NCI-H128 (cell line): ENCODE data around the gene SLC43A3.
"Not testable (repeated sequence)": the region's sequence is repeated elsewhere in the genome, so short reads cannot be mapped to it uniquely, and the experiment has no call there.

Experiments
- DNase-seq: peaks from one replicate; lab custom pipeline; 2025; ENCODE audit not compliant: unreplicated experiment; lab: John Stamatoyannopoulos, UW

The SLC43A3 gene

DNA sequence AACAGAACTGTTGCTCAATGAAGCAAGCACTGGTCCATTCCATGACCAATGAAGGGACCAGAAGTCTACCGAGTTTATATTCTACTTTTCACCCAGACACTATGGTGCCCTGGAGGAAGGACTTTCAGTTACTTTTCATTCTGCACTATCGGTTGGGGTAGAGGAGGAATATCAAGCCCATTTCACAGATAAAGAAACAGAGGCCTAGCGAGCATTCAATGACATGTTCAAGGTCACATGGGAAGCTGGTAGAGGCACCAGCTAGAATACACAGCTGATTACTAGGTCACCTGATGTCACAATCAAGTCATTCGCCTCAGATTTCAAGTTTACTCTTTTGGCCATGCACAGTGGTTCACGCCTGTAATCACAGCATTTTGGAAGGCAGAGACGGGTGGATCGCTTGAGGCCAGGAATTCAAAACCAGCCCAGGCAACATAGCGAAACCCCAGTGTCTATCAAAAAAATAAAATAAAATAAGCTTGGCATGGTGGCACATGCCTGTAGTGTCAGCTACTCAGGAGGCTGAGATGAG lies 18.9 kb downstream of the SLC43A3 start:
- no peak for DNase-seq

DNA sequence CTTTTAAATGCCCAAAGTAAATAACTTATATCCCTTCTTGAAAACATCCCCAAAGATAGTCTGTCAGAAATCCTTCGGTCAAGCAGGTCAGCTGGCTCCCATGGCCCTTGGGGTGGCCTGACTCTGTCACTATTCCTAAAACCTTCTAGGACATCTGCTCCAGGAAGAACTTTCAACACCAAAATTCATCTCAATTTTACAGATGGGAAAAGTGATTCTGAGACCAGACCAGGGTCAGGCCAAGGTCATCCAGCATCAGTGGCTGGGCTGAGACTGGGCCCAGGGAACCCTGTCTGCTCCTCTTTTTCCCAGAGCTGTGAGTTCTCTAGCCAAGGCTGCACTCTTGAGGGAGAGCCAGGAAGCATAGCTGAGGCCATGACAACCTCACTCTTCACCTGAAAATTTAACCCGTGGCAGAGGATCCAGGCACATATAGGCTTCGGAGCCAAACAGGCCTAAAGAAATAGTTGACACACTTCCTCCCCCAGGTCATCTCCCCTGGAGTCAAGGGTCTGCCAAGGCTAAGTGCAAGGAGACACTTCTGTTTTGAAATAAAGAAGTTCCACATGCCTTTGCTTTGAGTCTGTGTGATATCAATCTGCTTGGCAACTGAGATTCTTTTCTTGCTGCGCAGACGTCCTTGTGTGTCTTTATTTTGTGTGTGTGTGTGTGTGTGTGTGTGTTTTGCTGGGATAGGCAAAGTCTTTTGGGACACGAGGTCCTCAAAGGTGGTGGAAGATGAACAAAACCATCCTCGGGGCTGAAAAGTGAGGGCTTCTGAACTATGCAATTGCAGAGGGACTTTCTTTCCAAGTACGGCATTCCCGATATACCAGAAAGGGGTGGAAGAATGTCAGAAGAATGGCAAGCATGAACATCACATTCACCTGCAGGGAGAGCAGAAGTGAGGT lies 19.7 kb downstream of the SLC43A3 start:
- no peak for DNase-seq

DNA sequence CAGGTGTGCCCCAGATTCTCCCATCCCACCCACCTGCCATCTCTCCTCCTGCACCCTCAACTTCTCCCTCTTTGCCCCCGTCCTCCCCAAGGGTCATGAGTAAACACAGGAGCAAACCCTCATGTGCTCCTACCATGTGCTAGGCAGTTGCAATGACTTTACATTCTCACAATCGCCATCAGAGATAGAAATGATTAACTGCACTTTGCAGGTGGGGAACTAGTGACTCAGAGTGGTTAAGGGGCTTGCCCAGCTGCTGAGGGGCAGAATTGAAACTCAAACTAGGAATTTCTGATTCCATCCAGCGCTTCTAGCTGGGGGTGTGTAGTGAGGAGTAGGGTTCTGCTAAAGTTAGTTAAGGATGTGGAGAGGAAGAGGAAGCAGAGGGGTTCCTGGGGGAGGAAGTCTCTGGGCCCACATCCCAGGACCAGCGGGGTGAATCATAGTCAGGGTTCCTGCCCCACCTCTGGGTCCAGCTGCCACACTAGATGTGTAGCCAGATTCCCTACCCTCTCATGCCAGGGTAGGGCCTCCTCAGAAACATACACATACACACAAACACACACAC lies 20.5 kb downstream of the SLC43A3 start:
- DNase-seq, result no peak

DNA sequence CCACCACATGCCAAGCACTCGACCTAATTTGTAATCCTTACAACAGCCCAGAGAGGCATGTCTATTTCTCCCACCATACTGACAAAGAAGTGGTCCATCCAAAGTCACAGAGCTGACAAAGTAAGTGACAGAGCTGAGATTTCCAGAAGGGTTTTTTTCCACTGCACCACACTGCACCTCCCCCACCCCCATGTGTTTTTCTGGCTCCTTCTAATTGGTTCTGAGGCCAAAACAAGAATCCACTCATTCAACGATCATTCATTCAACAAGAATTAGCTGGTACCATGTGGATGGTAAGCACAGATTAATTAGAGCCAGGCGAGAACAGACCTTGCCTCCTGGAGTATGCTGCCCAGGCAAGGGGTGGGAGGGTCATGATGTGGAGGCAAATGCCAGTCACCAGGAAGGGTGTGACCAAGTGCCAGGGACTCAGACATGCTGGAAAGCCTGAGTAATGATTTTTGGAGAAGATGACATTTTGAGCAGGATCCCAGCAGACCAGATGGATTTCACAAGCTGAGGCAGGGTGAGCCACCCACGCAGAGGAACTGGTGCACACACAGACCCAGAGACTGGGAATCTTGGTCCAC lies 21.6 kb downstream of the SLC43A3 start:
- DNase-seq, result no peak

DNA sequence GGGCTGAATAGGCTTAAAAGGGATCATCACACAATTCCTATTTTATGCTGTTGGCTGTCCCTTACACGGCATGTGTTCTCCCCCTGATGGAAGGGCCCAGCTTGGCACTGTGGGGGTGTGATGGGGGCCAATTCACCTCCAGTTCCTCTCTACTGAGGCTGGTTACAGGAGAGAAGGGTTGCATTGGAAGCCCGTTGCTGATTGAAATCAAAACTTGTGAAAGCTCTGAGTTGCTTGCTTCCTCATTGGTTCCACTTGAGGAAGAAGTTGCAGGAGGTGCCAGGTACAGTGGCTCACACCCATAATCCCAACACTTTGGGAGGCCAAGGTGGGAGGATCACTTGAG lies 23.1 kb downstream of the SLC43A3 start:
- no peak for DNase-seq

DNA sequence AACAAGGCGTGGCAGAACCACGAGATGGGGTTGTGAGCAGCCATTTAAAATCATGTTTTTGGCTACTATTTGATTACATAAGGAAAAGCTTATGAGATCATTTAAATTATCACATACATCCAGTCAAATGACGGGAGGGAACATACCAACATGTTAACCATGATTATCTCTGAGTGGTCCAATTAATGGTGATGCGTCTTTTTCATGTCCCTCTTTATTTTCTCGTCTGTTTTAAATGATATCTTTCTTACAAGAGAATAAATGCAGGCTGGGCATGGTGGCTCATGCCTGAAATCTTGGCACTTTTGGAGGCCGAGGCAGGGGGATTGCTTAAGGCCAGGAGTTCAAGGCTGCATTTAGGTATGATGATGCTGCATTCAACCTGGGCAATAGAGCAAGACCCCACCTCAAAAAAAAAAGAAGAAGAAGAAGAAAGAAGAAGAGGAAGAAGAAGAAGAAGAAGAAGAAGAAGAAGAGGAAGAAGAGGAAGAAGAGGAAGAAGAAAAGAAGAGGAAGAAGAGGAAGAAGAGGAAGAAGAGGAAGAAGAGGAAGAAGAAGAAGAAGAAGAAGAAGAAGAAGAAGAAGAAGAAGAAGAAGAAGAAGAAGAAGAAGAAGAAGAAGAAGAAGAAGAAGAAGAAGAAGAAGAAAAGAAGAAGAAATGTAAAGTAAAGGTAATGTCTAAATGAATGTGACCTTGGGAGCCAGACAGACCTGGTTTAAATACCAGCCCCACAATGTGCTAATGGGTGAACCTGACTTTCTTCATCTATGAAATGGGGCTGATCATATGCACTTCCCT lies 23.7 kb downstream of the SLC43A3 start:
- not testable (repeated sequence) for DNase-seq

DNA sequence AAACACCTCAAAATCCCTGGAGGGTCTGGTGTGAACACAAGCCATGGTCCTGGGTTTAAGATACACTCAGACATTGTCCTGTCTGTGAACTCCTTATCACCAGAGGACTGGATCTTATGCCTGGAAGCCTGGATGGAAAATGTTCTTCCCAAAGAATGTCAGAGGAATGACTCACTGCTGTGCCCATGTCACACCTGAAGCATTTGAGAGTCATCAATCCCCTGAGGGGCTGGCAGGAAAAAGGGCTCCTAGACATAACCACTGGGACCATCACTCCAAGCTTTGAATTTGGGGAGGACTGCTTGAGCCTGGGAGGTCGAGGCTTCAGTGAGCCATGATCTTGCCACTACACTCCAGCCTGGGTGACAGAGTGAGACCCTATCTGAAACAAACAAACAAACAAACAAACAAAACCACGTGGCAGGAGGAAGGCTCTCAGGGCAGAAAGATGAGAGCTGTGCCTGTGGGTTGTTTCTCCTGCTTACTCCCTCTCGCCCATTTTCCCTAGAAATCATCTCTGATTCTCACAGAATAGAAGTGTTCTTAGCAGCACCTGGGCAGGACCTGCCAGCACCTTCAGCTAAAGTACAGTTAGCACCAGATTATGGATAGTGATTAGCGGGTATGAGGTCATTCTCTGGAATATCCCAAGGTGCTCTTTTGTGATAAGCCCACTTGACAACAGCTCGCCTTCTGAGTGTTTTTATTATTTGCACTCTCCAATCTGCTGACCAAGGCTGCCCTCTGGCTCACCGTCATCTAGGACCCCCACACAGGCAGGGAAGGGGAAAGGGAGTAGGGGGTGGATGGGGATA lies 24.5 kb downstream of the SLC43A3 start:
- no peak for DNase-seq

DNA sequence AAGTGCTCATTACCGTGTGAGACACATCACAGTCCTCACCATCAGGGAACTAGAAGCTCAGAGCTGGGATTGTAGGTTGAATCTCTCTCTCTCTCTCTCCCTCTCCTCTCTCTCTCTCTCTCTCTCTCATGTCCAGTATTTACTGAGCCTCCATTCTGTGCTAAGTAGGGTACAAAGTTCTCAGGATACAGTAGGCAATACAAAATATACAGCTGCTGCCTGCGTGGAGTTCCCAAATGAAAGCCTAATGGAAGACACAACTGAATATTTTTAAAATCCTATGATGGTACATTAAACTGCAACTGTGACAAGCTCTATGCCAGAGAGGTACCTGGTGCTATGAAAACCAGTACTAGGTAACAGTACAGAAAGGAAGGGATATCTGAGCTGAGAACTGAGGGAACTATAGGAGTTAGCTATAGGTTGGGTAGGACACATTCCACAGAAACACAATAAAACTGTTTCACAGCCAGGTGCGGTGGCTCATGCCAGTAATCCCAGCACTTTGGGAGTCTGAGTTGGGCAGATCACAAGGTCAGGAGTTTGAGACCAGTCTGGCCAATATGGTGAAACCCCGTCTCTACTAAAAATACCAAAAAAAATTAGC lies 26.8 kb downstream of the SLC43A3 start:
- DNase-seq, result no peak

DNA sequence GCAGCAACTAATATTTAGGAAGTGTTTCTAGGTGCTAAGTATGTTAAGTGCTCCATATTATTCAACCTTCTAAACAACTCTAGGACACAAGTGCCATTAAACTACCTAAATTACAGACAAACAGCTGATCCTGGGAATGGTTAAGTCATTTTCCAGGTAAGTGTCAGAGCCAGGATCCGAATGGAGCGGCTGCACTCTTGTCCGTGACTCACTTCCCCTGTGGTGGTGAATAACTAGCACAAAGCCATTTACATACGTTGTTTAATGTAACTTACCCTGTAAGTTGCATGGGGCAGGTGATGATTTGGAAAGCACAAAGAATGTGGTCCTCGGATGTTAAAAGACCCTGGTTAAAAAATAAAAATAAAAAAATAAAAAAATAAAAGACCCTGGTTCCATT lies 27.7 kb downstream of the SLC43A3 start:
- no peak for DNase-seq

DNA sequence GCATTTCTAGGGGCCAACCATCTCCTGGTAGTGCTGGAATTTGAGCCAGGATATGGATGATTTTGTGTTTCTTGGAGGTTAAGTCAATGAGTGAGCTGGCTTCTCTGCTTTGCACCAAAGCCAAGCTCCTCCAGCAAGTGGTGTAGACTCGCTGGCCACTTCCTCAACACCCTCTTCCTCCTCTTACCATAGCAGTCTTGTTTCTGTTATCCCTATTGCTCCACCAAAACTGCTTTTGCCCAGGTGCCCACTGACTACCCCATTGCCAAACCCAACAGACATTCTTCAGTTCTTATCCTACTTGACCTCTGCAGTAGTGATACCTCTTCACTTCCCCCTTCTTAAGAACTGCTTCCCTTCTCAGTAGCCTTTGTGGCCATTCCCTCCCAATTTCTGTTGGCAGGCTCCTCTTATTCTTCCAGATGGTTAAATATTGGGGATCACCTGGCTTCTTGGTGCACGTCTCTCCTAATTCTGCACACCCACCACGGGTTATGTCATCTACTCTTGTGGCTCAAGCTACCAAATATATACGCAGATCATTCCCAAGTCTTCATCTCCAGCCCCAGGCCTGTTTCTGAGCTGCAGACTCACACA lies 29.4 kb downstream of the SLC43A3 start:
- DNase-seq, result no peak

DNA sequence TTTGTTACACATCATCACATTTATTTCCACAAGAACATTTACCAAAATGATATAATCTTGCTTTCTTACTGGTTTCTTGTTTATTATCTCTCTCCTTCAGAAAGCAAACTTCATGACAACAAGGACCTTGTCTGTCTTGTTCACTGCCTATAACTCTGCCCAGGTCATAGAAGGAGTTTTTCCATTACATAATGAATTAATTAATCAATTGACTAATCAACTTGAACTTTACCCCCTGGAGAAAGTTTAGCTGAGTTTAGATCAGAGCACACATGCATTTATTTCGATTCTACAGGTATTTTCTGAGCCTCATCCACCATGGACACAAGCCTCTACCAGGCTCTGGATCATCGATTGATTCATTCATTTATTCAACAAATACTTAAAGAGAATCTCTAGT lies 30.2 kb downstream of the SLC43A3 start:
- no peak for DNase-seq

DNA sequence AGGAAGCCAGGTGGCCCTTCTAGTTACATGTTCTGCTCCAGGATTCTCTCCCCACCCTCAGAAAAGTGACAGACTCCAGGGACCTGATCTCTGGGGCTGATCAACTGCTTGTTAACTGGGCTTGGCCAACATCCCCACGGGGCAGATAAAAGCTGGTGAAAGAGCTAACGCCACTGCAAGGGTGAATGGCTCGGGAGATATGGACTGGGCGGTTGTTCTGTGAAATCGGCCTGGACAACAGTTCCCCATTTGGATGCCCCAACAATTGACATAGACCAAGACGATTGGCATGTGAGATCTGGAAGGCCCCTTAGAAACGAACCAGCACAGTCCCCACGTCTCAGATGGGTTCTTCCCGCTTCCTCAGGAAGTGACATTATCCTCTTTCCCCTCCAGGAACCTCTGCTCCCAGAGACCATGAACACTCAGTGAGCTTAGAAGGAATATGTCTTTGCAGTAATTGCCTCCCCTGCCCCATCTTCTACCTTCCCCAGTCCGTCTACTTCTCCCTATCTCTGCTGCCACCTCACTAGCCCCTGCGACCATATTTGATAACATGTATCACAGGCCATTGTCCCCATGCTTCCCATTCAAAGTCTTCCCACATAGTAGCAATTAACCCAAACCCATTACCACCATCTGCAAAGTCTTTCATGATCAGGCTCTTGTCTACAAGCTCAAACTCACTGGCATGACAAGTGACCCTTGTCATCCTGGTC lies 30.9 kb downstream of the SLC43A3 start:
- DNase-seq, result no peak

DNA sequence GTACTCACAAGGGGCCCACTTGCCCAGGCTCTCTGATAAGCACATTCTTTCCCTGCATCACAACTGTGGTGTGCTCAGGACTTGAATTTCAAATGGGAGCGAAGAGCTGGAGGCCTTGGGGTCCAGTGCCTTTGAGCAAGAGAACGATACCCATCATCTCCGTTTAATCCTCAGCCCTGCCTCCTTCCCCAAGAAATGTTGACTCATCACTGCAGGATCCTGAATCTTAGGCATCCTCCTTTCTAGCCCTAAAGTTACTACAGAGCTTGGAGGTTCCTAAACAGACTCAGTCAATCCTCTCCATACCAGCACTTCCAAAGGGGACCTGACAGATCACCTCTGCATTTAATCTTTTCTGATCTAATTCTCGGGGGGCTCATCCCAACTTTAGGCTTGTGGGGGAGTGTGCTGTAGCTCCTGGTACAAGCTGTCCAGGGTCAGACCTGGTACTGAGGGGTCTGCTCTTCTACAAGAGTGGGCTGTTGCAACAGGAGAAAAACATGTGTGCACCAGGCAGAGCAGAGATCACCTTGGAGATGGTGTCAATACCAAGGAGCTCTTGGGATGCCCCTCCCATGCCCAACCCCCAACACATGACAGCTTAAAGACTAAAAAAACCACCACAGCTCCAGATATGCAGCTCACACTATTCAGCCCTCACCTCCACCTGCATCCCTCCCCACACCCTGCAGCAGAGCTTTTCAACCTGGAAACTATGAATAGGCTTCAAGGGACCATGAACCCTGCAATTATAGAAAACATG lies 32.5 kb downstream of the SLC43A3 start:
- no peak for DNase-seq

DNA sequence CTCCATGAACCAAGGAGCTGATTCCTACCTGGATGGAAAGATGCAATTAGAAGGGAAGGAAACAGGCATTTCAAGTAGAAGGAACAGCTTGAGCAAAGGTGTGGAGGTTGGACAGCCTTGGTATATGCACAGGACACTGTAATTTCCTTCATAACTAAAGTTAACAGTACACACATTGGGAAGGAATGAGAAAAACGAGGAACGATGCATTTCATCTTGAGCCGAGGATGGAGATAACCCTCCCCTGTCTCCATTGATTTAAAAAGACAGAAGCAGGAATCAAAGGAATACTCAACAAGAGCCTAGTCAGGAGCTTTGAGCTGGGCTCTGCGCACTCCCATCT lies 34.2 kb downstream of the SLC43A3 start:
- DNase-seq, result no peak

DNA sequence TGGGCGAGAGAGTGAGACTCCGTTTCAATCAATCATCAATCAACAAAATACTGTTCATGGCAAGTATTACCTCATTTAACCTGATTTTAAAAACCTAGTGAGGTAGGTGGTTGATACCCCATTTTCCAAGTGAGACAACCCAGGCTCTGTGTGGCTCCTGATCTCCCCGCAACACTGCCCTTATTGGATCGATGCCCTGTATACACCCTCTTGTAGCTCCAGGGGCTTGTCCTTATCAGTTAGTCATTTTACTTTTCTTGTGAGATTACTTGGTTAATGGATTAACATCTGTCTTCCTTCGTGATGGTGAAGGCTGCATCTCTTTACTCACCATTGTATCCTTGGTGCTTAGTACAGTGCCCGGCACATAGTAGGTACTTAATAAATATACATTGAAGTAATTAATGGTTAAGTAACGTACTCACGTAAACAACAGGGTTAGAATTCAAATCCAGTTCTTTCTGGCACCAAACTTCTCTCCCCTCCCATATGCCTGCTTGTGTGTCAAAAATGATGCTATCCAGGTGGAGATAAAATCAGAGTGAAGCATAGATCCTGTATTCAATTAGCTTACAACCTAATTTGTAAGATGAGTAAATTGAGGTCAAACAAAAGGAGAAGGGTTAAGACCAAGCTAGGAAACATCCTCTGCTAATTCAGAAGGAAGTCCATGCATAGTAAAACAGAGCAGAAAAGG lies 34.7 kb downstream of the SLC43A3 start:
- DNase-seq, result no peak

DNA sequence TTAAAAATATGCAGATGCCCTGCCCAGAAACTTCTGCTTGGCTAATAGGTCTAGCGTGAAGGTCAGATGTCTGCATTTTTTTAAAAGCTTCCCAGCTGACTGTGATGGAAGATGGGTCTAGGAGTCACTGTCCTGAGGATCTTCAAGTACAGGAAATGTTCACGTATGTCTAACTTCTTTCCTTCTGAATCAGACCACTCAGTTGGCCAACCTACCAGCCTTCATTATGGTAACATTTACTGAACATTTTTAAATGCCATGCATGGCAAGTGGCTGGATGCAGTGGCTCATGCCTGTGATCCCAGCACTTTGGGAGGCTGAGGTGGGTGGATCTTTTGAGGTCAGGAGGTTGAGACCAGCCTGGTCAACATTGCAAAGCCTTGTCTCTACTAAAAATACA lies 35.4 kb downstream of the SLC43A3 start:
- no peak for DNase-seq

DNA sequence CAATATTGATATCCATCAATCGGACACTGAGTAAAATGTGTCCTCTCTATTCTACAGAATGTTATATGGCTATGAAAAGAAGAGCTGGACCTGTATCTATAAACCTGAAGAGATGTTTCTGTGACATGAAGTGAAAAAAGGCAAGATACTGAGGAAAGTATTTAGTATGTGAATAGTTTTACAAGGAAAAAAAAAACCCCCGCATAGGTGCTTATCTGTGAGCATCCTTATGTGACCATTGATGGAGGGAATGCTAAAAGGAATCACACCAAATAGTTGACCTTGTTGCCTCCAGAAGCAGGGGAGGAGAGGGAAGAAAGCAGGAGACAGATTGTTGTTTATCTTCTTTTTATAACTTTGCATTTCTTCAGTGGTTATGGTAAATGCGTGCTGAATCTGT lies 35.8 kb downstream of the SLC43A3 start:
- no peak for DNase-seq

DNA sequence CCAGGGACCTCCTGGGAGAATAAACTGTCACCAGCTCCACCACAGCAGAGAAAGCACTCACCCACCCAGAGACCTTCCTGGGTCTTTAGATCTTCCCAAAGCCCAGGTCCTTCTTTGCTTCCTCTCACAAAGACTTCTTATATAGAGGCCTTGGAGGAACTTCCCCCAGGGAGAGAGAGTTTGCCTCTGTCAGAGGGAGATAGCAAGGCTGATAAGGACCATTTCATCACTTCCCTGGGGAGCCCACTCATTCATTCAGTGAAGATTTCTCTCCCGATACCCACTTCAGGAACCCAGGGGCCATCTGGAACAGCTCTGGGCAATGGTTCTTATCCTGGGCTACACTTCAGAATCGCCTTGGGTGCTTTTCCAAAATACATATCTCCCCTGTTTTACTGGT lies 36.4 kb downstream of the SLC43A3 start, which contains the start of gene PRG2:
PRG2 (minus strand) TSS at position 116 of the 400 bp plus-strand sequence. CDS start 706 bp downstream, outside the sequence.
- no peak for DNase-seq
